ELF-1 (cell line): ENCODE results near the gene HUS1B.

Source experiments
- DNase-seq: peaks from one replicate; pipeline ENCODE4 v3.0.0-alpha.2; 2016; ENCODE audit warnings: low read depth, low spot score

Gene HUS1B

GRCh38 chr6:622462-622861 lies 34.4 kb downstream of the HUS1B start:
- no peak for DNase-seq

- DNase-seq: no peak
Observed at GRCh38 chr6:621931-622330, 35.0 kb downstream of the HUS1B start.

GRCh38 chr6:620950-621349 lies 36.0 kb downstream of the HUS1B start:
- DNase-seq: no peak

- DNase-seq: no peak
Observed at GRCh38 chr6:620166-620565, 36.7 kb downstream of the HUS1B start.

- peak; percentile 68 for DNase-seq
Observed at GRCh38 chr6:617456-618100, 39.3 kb downstream of the HUS1B start.

- DNase-seq: no peak
Observed at GRCh38 chr6:613981-614380, 42.9 kb downstream of the HUS1B start.

- DNase-seq: no peak
Observed at GRCh38 chr6:611928-612327, 45.0 kb downstream of the HUS1B start.

- DNase-seq: no peak
Observed at GRCh38 chr6:610882-611281, 46.0 kb downstream of the HUS1B start.

GRCh38 chr6:609905-610304 lies 47.0 kb downstream of the HUS1B start:
- no peak for DNase-seq

- DNase-seq: no peak
Observed at GRCh38 chr6:606829-607379, 50.0 kb downstream of the HUS1B start.
